ENCODE results near the gene ETFA. TPM values are rescaled to one million over a fixed set of nuclear protein-coding genes. Genes with fewer than 3 reads are reported as not detected.
A peak's percentile ranks its signal among the peaks of the same experiment; 100 is the strongest.

Gene ETFA
- total and polyA plus RNA-seq, 10 of the 15 experiments (the other 5 are each of a cell fraction or from before 2014, with no cell fraction given): 114 to 331 (median 152) TPM

DNA sequence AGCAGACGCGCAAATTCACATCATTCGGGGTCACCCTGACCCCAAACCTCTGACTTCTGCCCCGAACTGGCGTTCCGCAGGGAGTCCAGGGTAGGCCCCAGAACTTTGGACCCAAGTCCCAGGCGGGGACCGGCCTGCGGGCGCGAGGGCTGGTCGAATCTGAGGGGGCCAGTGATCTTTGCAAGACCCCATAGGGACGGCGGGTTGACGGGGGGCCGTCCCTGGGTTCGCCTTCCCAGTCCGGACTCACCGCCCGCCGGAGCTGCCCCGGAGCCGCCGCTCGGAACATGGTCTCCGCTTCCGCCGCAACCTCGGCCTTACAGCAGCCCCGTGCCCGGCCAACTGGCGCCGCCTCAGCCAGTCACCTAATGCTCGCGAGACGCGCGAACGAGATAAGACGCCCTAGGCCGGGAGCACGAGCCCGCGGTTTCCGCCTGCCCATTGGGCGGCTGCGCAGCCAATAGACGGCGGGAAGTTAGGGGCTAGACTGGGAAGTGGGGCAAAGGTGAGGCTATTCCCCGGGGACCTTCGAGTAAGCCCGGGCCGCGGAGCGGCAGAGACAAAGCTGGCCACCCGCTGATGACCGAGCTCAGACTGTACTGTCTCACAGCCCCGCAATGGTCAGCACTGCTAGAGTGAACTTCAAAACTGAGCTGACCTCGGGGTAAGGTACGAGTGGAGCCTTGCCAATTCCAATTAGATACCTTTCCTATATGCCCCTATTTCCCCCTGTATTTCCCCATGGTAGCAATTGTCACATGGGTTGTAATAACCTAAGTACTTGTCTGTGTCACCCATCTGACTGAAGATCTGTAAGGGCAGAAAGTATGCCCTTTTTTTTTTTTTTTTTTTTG lies at the start of gene ETFA (continued):
- TF ChIP-seq SPI1 (IDR thresholded peaks at IDR 0.05; ENCODE audit: borderline replicate concordance, insufficient read depth, low read depth, low read length): peak; percentile 62; the same call in 1 of the 2 replicates
- no peak; the same call in 1 of the 2 replicates for TF ChIP-seq TBL1XR1 (IDR thresholded peaks at IDR 0.05; ENCODE audit: low read depth, low read length)
- peak; percentile 80 for TF ChIP-seq SP1 (IDR thresholded peaks at IDR 0.05; ENCODE audit: low read depth, low read length)
- TF ChIP-seq, protein P1, sequence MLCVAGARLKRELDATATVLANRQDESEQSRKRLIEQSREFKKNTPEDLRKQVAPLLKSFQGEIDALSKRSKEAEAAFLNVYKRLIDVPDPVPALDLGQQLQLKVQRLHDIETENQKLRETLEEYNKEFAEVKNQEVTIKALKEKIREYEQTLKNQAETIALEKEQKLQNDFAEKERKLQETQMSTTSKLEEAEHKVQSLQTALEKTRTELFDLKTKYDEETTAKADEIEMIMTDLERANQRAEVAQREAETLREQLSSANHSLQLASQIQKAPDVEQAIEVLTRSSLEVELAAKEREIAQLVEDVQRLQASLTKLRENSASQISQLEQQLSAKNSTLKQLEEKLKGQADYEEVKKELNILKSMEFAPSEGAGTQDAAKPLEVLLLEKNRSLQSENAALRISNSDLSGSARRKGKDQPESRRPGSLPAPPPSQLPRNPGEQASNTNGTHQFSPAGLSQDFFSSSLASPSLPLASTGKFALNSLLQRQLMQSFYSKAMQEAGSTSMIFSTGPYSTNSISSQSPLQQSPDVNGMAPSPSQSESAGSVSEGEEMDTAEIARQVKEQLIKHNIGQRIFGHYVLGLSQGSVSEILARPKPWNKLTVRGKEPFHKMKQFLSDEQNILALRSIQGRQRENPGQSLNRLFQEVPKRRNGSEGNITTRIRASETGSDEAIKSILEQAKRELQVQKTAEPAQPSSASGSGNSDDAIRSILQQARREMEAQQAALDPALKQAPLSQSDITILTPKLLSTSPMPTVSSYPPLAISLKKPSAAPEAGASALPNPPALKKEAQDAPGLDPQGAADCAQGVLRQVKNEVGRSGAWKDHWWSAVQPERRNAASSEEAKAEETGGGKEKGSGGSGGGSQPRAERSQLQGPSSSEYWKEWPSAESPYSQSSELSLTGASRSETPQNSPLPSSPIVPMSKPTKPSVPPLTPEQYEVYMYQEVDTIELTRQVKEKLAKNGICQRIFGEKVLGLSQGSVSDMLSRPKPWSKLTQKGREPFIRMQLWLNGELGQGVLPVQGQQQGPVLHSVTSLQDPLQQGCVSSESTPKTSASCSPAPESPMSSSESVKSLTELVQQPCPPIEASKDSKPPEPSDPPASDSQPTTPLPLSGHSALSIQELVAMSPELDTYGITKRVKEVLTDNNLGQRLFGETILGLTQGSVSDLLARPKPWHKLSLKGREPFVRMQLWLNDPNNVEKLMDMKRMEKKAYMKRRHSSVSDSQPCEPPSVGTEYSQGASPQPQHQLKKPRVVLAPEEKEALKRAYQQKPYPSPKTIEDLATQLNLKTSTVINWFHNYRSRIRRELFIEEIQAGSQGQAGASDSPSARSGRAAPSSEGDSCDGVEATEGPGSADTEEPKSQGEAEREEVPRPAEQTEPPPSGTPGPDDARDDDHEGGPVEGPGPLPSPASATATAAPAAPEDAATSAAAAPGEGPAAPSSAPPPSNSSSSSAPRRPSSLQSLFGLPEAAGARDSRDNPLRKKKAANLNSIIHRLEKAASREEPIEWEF (IDR thresholded peaks at IDR 0.05; ENCODE audit: insufficient replicate concordance, low read depth, low read length): no peak
- TF ChIP-seq, protein P2, sequence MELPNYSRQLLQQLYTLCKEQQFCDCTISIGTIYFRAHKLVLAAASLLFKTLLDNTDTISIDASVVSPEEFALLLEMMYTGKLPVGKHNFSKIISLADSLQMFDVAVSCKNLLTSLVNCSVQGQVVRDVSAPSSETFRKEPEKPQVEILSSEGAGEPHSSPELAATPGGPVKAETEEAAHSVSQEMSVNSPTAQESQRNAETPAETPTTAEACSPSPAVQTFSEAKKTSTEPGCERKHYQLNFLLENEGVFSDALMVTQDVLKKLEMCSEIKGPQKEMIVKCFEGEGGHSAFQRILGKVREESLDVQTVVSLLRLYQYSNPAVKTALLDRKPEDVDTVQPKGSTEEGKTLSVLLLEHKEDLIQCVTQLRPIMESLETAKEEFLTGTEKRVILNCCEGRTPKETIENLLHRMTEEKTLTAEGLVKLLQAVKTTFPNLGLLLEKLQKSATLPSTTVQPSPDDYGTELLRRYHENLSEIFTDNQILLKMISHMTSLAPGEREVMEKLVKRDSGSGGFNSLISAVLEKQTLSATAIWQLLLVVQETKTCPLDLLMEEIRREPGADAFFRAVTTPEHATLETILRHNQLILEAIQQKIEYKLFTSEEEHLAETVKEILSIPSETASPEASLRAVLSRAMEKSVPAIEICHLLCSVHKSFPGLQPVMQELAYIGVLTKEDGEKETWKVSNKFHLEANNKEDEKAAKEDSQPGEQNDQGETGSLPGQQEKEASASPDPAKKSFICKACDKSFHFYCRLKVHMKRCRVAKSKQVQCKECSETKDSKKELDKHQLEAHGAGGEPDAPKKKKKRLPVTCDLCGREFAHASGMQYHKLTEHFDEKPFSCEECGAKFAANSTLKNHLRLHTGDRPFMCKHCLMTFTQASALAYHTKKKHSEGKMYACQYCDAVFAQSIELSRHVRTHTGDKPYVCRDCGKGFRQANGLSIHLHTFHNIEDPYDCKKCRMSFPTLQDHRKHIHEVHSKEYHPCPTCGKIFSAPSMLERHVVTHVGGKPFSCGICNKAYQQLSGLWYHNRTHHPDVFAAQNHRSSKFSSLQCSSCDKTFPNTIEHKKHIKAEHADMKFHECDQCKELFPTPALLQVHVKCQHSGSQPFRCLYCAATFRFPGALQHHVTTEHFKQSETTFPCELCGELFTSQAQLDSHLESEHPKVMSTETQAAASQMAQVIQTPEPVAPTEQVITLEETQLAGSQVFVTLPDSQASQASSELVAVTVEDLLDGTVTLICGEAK (IDR thresholded peaks at IDR 0.05; ENCODE audit: borderline replicate concordance): no peak
- no peak for TF ChIP-seq ZNF24 (IDR thresholded peaks at IDR 0.05)
- peak; percentile 63; the same call in 1 of the 2 replicates for TF ChIP-seq SMAD5 (IDR thresholded peaks at IDR 0.05; ENCODE audit: low read depth)
- peak; percentile 100 for TF ChIP-seq POLR2A (IDR thresholded peaks at IDR 0.05; ENCODE audit: low read depth, low read length)
- no peak for TF ChIP-seq SMAD1 (IDR thresholded peaks at IDR 0.05; ENCODE audit: low read depth, partially characterized antibody)
- TF ChIP-seq ZNF217 (IDR thresholded peaks at IDR 0.05): no peak
- peak; percentile 80; the same call in 1 of the 2 replicates for TF ChIP-seq ASH2L (IDR thresholded peaks at IDR 0.05; ENCODE audit: borderline replicate concordance, low read depth)
- TF ChIP-seq ZSCAN29 (IDR thresholded peaks at IDR 0.05): no peak
- no peak for TF ChIP-seq EZH2 (IDR thresholded peaks at IDR 0.05; ENCODE audit: borderline replicate concordance, control insufficient read depth, low read depth, low read length)
- TF ChIP-seq NFYB (IDR thresholded peaks at IDR 0.05; ENCODE audit: insufficient read depth, low read depth, low read length): peak; percentile 78
- TF ChIP-seq POLR2AphosphoS2 (IDR thresholded peaks at IDR 0.05; ENCODE audit: low read depth, low read length): peak; percentile 83
- no peak for TF ChIP-seq RFX5 (IDR thresholded peaks at IDR 0.05; ENCODE audit: low read depth, low read length)
- TF ChIP-seq CBX5 (IDR thresholded peaks at IDR 0.05; ENCODE audit: low read depth): peak; percentile 65; the same call in 1 of the 2 replicates
- TF ChIP-seq EED (IDR thresholded peaks at IDR 0.05; ENCODE audit: low read depth): peak; percentile 20

All from GM12878 (cell line).